HCT116 (cell line): ENCODE data around the gene FAM193B.

Source experiments
- ATF3 ChIP-seq: IDR thresholded peaks from 2 replicates; pipeline ENCODE4 v1.6.1; 2012
- CTCF ChIP-seq, 3 experiments: fragments of 200-600 bp in 1 of 3; sonication (generic) in 1 of 3; IDR thresholded peaks in 2 of 3; conservative IDR thresholded peaks in 1 of 3; 2 replicates each; pipeline ENCODE4 v1.5.1; 2012 to 2017; ENCODE audit warnings: low read depth in 2 of 3, low read length in 2 of 3, antibody characterized with exemption in 1 of 3, borderline replicate concordance in 1 of 3, control low read depth in 1 of 3, mild to moderate bottlenecking in 1 of 3, mixed read lengths in 1 of 3, mixed run types in 1 of 3, moderate library complexity in 1 of 3; ENCODE audit not compliant: insufficient read depth in 1 of 3
- EGR1 ChIP-seq: IDR thresholded peaks from 2 replicates; pipeline ENCODE4 v1.6.1; 2012; ENCODE audit warnings: low read depth
- EZH2phosphoT487 ChIP-seq: fragments of 200-600 bp; IDR thresholded peaks from 2 replicates; pipeline ENCODE4 v1.6.1; 2018; ENCODE audit warnings: antibody characterized with exemption, borderline replicate concordance
- MAX ChIP-seq: IDR thresholded peaks from 2 replicates; pipeline ENCODE4 v1.6.1; 2012
- POLR2A ChIP-seq: IDR thresholded peaks from 2 replicates; pipeline ENCODE4 v1.7.0; 2011; ENCODE audit warnings: borderline replicate concordance; ENCODE audit not compliant: insufficient read depth, insufficient read length; ENCODE audit errors: extremely low read depth
- POLR2AphosphoS5 ChIP-seq: IDR thresholded peaks from 2 replicates; pipeline ENCODE4 v1.6.1; 2011; ENCODE audit warnings: mild to moderate bottlenecking, low read depth, low read length, moderate library complexity
- RAD21 ChIP-seq: IDR thresholded peaks from 2 replicates; pipeline ENCODE4 v1.6.1; 2012; ENCODE audit warnings: low read depth, mild to moderate bottlenecking
- REST ChIP-seq: IDR thresholded peaks from 2 replicates; pipeline ENCODE4 v1.6.1; 2012; ENCODE audit warnings: low read depth
- SRF ChIP-seq: IDR thresholded peaks from 2 replicates; pipeline ENCODE4 v1.6.1; 2012; ENCODE audit warnings: low read depth
- ZBTB33 ChIP-seq: IDR thresholded peaks from 2 replicates; pipeline ENCODE4 v1.6.1; 2011; ENCODE audit warnings: mild to moderate bottlenecking, low read length, moderate library complexity; ENCODE audit not compliant: insufficient replicate concordance; ENCODE audit errors: extremely low read depth

- TF ChIP-seq CTCF (IDR thresholded peaks at IDR 0.05 in 2 of 3, conservative IDR thresholded peaks at IDR 0.05 in 1 of 3; ENCODE audit: borderline replicate concordance in 1 of 3, insufficient read depth in 1 of 3, low read depth in 2 of 3, low read length in 2 of 3) = no peak
- TF ChIP-seq EGR1 = no peak
- no peak for TF ChIP-seq REST
- TF ChIP-seq POLR2AphosphoS5 = no peak
- TF ChIP-seq ZBTB33 = no peak
- no peak for TF ChIP-seq EZH2phosphoT487
- no peak for TF ChIP-seq ATF3
- TF ChIP-seq RAD21 = no peak
- no peak for TF ChIP-seq SRF
- no peak for TF ChIP-seq POLR2A
- no peak for TF ChIP-seq MAX
Observed at GRCh38 chr5:177483042-177483441, 71.3 kb downstream of the FAM193B start.
